ENCODE results near the gene SLC25A43.
A peak's percentile ranks its signal among the peaks of the same experiment; 100 is the strongest.
"Not testable (repeated sequence)": the region's sequence is repeated elsewhere in the genome, so short reads cannot be mapped to it uniquely, and the experiment has no call there.

Gene SLC25A43

DNA sequence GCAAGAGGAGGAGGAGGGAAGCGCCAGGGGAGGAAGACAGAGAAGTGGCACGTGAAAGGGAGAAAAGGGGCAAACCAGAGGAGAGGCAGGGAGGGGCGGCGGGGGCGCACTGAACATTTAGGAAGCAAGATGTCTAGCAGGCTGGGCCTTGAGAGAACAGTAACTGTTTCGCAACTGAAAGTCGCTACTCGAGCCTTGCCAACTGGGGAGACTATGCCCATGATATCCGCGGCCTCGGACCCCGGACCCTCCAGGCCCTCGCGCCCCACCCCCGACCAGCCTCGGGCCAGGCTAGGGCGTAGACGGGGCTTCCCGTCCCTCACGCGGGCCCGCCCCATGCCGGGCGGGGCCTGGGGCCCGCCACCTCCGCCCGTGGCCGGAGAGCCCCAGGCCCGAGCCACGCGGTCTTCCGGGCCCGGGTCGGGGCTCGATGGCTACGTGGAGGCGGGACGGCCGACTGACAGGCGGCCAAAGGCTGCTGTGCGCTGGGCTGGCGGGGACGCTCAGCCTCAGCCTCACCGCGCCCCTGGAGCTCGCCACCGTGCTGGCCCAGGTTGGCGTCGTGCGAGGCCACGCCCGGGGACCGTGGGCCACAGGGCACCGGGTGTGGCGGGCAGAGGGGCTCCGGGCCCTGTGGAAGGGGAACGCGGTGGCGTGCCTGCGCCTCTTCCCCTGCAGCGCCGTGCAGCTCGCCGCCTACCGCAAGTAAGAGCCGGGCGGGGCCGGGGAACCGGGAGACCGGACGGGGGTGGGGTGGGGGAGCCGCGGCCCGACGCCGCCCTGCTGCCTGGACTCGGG lies at the start of gene SLC25A43:
TSS of gene SLC25A43 (plus strand) at position 363 of the 798 bp plus-strand sequence. CDS start at position 431, 68 bp downstream.
- Mint-ChIP-seq H3K27ac (peak within 1 kb of the TSS; percentile 14), H3K4me1 (peaks cover 7% of the 10 kb centered on the region), H3K36me3 (no peaks in the 10 kb centered on the region), H3K4me3 (peak within 1 kb of the TSS; percentile 82), H3K27me3 (peaks cover 18% of the 10 kb centered on the region), H3K9me3 (no peaks in the 10 kb centered on the region)
- CTCF ChIA-PET = no interaction called here
- DNase-seq = peak; percentile 50

DNA sequence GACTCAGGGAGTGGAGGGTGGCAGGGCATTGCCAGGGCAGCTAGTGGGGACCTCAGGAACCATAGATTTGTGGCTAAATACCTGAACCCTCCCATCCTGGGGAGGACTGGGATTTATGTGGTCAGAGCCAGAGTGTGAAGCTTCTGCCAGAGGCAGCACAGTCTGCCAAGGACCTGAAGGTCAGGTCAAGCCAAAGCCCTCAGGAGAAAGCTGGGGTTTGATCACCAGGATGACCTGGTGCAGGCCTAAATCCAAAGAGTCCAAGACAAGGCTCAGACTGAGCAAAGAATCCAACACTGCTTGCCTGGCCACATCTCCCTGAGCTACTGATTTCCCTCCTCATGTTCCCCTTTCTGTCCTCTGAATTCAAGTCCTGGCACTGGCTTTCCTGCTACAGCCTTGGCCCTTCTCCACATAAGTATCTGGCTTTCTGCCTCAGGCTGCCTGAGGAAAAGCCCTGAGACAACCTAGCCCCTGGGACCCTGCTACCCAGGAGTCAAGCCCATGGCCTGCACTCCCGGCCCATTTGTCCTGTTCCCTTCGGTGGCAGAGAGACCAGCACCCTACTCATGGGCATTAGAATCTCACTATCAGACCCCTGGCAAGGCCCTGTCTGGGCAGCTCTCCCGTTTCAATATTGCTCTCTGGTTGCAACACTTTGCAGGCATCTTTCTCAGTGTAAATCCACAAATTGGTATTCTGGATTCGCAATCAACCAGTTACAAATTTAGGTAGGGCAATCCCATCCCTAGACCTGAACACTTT lies 39.3 kb upstream of the SLC25A43 start:
- H3K4me3 Mint-ChIP-seq = no peak overlapping the region
- H3K9me3 Mint-ChIP-seq = no peaks in the 10 kb centered on the region
- H3K27me3 Mint-ChIP-seq = no peaks in the 10 kb centered on the region

GRCh38 chrX:119361451-119361850 lies 37.7 kb upstream of the SLC25A43 start:
- CTCF ChIA-PET = not testable (repeated sequence)

More for the DNA sequence above, 39.3 kb upstream of the SLC25A43 start:
- Mint-ChIP-seq H3K27ac (no peak overlapping the region), H3K36me3 (no peaks in the 10 kb centered on the region), H3K4me1 (no peaks in the 10 kb centered on the region)
- CTCF ChIA-PET = no interaction called here
- DNase-seq = no peak

GRCh38 chrX:119362074-119362473 lies 37.1 kb upstream of the SLC25A43 start:
- H3K36me3 Mint-ChIP-seq, H3K4me1 Mint-ChIP-seq, CTCF ChIA-PET, H3K4me3 Mint-ChIP-seq, H3K9me3 Mint-ChIP-seq, H3K27me3 Mint-ChIP-seq, DNase-seq, H3K27ac Mint-ChIP-seq: not testable (repeated sequence)

More at GRCh38 chrX:119361451-119361850, 37.7 kb upstream of the SLC25A43 start:
- not testable (repeated sequence) for H3K27ac Mint-ChIP-seq, DNase-seq, H3K4me3 Mint-ChIP-seq, H3K4me1 Mint-ChIP-seq, H3K27me3 Mint-ChIP-seq, H3K9me3 Mint-ChIP-seq, H3K36me3 Mint-ChIP-seq

- no peak overlapping the region for H3K27ac Mint-ChIP-seq
- no peaks in the 10 kb centered on the region for H3K4me1 Mint-ChIP-seq
- CTCF ChIA-PET = no interaction called here
- H3K4me3 Mint-ChIP-seq = no peak overlapping the region
- no peaks in the 10 kb centered on the region for H3K9me3 Mint-ChIP-seq
- DNase-seq = no peak
- no peaks in the 10 kb centered on the region for H3K36me3 Mint-ChIP-seq
- H3K27me3 Mint-ChIP-seq = no peaks in the 10 kb centered on the region
These were observed 35.7 kb upstream of the SLC25A43 start for GRCh38 chrX:119363391-119363790.

GRCh38 chrX:119371861-119372260 lies 27.3 kb upstream of the SLC25A43 start:
- H3K36me3 Mint-ChIP-seq, H3K4me3 Mint-ChIP-seq, DNase-seq, H3K4me1 Mint-ChIP-seq, CTCF ChIA-PET, H3K27ac Mint-ChIP-seq, H3K9me3 Mint-ChIP-seq, H3K27me3 Mint-ChIP-seq: not testable (repeated sequence)

GRCh38 chrX:119374736-119375135 lies 24.4 kb upstream of the SLC25A43 start:
- Mint-ChIP-seq H3K4me1 (no peaks in the 10 kb centered on the region), H3K27me3 (peaks cover 5% of the 10 kb centered on the region), H3K4me3 (no peak overlapping the region), H3K36me3 (no peaks in the 10 kb centered on the region), H3K9me3 (no peaks in the 10 kb centered on the region), H3K27ac (no peak overlapping the region)
- no peak for DNase-seq
- CTCF ChIA-PET = no interaction called here

- Mint-ChIP-seq H3K4me1 (no peaks in the 10 kb centered on the region), H3K4me3 (no peak overlapping the region), H3K36me3 (no peaks in the 10 kb centered on the region), H3K27ac (no peak overlapping the region), H3K9me3 (no peaks in the 10 kb centered on the region), H3K27me3 (peaks cover 5% of the 10 kb centered on the region)
- CTCF ChIA-PET = no interaction called here
- DNase-seq = no peak
These were observed 23.6 kb upstream of the SLC25A43 start for GRCh38 chrX:119375561-119375960.

GRCh38 chrX:119376312-119376711 lies 22.8 kb upstream of the SLC25A43 start:
- Mint-ChIP-seq H3K4me3 (no peak overlapping the region), H3K36me3 (no peaks in the 10 kb centered on the region), H3K4me1 (no peaks in the 10 kb centered on the region), H3K9me3 (no peaks in the 10 kb centered on the region), H3K27ac (no peak overlapping the region), H3K27me3 (peaks cover 5% of the 10 kb centered on the region)
- DNase-seq = no peak
- CTCF ChIA-PET = no interaction called here

DNA sequence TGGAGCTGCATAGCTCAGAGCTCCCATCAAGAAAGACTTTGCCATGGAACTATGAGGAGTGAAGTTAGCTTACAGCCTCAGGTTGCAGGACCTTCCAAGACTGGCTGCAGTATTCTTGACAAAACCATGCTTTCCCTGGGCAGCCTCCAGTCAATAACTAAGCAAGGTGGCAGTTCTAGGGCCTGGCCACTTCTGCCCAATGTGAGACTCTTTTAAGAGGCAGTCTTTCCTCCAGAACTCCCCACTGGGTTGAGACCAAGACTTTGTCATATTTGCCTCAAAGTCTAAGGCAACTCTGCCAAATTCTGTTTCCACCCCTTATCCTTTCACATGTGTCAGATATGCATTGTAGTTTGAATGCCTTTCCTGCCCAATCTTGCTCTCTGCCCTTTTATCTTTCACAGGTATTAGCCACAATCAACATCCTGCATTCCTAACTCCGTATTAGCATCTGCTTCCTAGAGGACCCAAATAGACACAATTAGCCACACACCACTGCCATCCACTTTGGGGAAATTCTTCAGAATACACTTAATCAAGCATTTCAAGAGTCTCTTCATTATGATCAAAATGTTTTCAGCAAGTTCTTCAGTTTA lies 17.7 kb upstream of the SLC25A43 start:
- no peaks in the 10 kb centered on the region for H3K36me3 Mint-ChIP-seq
- H3K4me3 Mint-ChIP-seq = no peak overlapping the region
- H3K27ac Mint-ChIP-seq = no peak overlapping the region
- no peaks in the 10 kb centered on the region for H3K27me3 Mint-ChIP-seq
- DNase-seq = no peak
- H3K9me3 Mint-ChIP-seq = no peaks in the 10 kb centered on the region
- CTCF ChIA-PET = no interaction called here
- H3K4me1 Mint-ChIP-seq = no peaks in the 10 kb centered on the region

DNA sequence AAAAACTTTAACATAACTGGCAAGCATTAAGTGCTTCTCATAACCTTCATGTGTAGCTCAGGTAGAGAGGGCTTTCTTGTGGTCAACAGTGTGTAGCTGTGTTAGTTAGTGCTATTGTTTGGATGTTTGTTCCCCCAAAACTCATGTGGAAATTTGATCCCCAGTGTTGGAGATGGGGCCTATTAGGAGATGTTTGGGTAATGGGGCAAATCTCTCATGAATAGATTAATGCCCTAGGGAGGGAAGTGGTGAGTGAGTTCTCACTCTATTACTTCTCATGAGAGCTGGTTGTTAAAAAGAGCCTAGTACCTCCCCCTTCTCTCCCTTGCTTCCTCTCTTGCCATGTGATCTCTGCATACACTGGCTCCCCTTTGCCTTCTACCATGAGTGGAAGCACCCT lies 16.5 kb upstream of the SLC25A43 start:
- CTCF ChIA-PET = no interaction called here

DNA sequence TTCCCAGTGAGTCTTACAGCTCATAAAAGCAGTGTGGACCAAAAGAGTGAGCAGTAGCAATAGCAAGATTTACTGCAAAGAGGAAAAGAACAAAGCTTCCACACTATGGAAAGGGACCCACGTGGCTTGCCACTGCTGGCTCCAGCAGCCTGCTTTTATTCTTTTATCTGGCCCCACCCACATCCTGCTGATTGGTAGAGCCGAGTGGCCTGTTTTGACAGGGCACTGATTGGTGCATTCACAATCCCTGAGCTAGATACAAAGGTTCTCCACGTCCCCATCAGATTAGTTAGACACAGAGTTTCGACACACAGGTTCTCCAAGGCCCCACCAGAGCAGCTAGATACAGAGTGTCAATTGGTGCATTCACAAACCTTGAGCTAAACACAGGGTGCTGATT lies 12.5 kb upstream of the SLC25A43 start:
- not testable (repeated sequence) for H3K36me3 Mint-ChIP-seq, DNase-seq, H3K4me3 Mint-ChIP-seq, H3K27me3 Mint-ChIP-seq, H3K27ac Mint-ChIP-seq, H3K4me1 Mint-ChIP-seq, H3K9me3 Mint-ChIP-seq
- CTCF ChIA-PET = interaction anchor here (0.7 kb wide), 1 partner anchor 34 kb away, joined by 3 read pairs; no protein-coding TSS in a partner anchor

More for the DNA sequence above, 16.5 kb upstream of the SLC25A43 start:
- no peaks in the 10 kb centered on the region for H3K36me3 Mint-ChIP-seq
- no peaks in the 10 kb centered on the region for H3K4me1 Mint-ChIP-seq
- H3K9me3 Mint-ChIP-seq = no peaks in the 10 kb centered on the region
- H3K4me3 Mint-ChIP-seq = no peak overlapping the region
- H3K27me3 Mint-ChIP-seq = no peaks in the 10 kb centered on the region
- DNase-seq = no peak
- H3K27ac Mint-ChIP-seq = no peak overlapping the region

- CTCF ChIA-PET = not testable (repeated sequence)
These were observed 11.7 kb upstream of the SLC25A43 start for GRCh38 chrX:119387426-119387825.

GRCh38 chrX:119389214-119389613 lies 9.9 kb upstream of the SLC25A43 start:
- H3K4me1 Mint-ChIP-seq = no peaks in the 10 kb centered on the region
- H3K27me3 Mint-ChIP-seq = peaks cover 5% of the 10 kb centered on the region
- H3K9me3 Mint-ChIP-seq = no peaks in the 10 kb centered on the region
- H3K4me3 Mint-ChIP-seq = no peak overlapping the region
- CTCF ChIA-PET = interaction anchor here (0.7 kb wide), 1 partner anchor 17 kb away, joined by 3 read pairs; no protein-coding TSS in a partner anchor
- H3K36me3 Mint-ChIP-seq = no peaks in the 10 kb centered on the region
- H3K27ac Mint-ChIP-seq = no peak overlapping the region
- no peak for DNase-seq

More at GRCh38 chrX:119387426-119387825, 11.7 kb upstream of the SLC25A43 start:
- not testable (repeated sequence) for H3K27me3 Mint-ChIP-seq, H3K4me3 Mint-ChIP-seq, DNase-seq, H3K9me3 Mint-ChIP-seq, H3K4me1 Mint-ChIP-seq, H3K36me3 Mint-ChIP-seq, H3K27ac Mint-ChIP-seq
